Activated CD4-positive, alpha-beta T cell treated with anti-CD3 and anti-CD28 coated beads, Interleukin-2, amount 10 ng/mL, durations not matched to agents 24 days and 14 days (primary cell): ENCODE measurements around the gene BSCL2. TPM values are rescaled to one million over a fixed set of nuclear protein-coding genes. Genes with fewer than 3 reads are reported as not detected.

Experiments used
- DNase-seq: peaks from one replicate; pipeline ENCODE4 v3.0.0; 2022
- H3K27ac Mint-ChIP-seq: one replicate; pipeline ENCODE4 v1.8.0; 2022; ENCODE audit warnings: mild to moderate bottlenecking, mixed read lengths
- H3K27me3 Mint-ChIP-seq: one replicate; pipeline ENCODE4 v1.8.0; 2022; ENCODE audit warnings: mixed read lengths
- H3K36me3 Mint-ChIP-seq: one replicate; pipeline ENCODE4 v1.8.0; 2022; ENCODE audit warnings: low read depth, mild to moderate bottlenecking, mixed read lengths
- H3K4me1 Mint-ChIP-seq: one replicate; pipeline ENCODE4 v1.8.0; 2021; ENCODE audit warnings: mixed read lengths
- H3K4me3 Mint-ChIP-seq: one replicate; pipeline ENCODE4 v1.8.0; 2022; ENCODE audit warnings: mild to moderate bottlenecking, moderate library complexity, mixed read lengths
- H3K9me3 Mint-ChIP-seq: one replicate; pipeline ENCODE4 v1.8.0; 2021; ENCODE audit warnings: mixed read lengths
- intact Hi-C: fragments of 100-400 bp; cut with micrococcal nuclease; formaldehyde crosslinking; loops from one replicate; pipeline ENCODE4 v1.15.1; 2023
- total RNA-seq: library from RNA; stranded (reverse); gene quantifications from 2 replicates; pipeline ENCODE4 v1.2.3, GENCODE V29; 2022

Gene BSCL2
- total RNA-seq, 1 donor from 2014 or later = 32.4 TPM

- Mint-ChIP-seq H3K27ac (peak within 1 kb of the TSS; percentile 92), H3K27me3 (no peaks in the 10 kb centered on the region), H3K9me3 (no peaks in the 10 kb centered on the region), H3K4me3 (peak within 1 kb of the TSS; percentile 88), H3K4me1 (peaks cover 38% of the 10 kb centered on the region), H3K36me3 (peaks cover 55% of the 10 kb centered on the region)
- DNase-seq = peak; percentile 94
- intact Hi-C loops = loop anchor here (1.0 to 10.0 kb wide), 7 partner anchors 8 to 1244 kb away; partner anchors contain the start of genes CPSF7, HNRNPUL2, INTS5 and SLC3A2
These were observed 35.4 kb downstream of the BSCL2 start, which contains the start of the genes LBHD1 and UQCC3 for GRCh38 chr11:62671608-62672389. Gene LBHD1 (minus strand): TSS chr11:62672267. CDS start chr11:62670031, 2,236 bp downstream. Gene UQCC3 (plus strand): TSS chr11:62671673. CDS start chr11:62671746, 73 bp downstream.

- intact Hi-C loops = loop anchor here (1.0 to 10.0 kb wide), 6 partner anchors 8 to 1244 kb away; partner anchors contain the start of genes CPSF7, HNRNPUL2, INTS5 and SLC3A2
- Mint-ChIP-seq H3K36me3 (peaks cover 56% of the 10 kb centered on the region), H3K4me1 (peaks cover 41% of the 10 kb centered on the region), H3K4me3 (peak overlapping the region; percentile 88), H3K27ac (peak overlapping the region; percentile 92), H3K9me3 (no peaks in the 10 kb centered on the region), H3K27me3 (no peaks in the 10 kb centered on the region)
- no peak for DNase-seq
These were observed 36.0 kb downstream of the BSCL2 start for GRCh38 chr11:62671236-62671607.

GRCh38 chr11:62669420-62670161 lies 37.6 kb downstream of the BSCL2 start:
- H3K36me3 Mint-ChIP-seq = peaks cover 60% of the 10 kb centered on the region
- intact Hi-C loops = loop anchor here (2.0 to 10.0 kb wide), 6 partner anchors 17 to 1242 kb away; partner anchors contain the start of genes CPSF7, HNRNPUL2, INTS5 and POLR2G

GRCh38 chr11:62667460-62667859 lies 39.8 kb downstream of the BSCL2 start:
- peaks cover 65% of the 10 kb centered on the region for H3K36me3 Mint-ChIP-seq
- H3K27me3 Mint-ChIP-seq = no peaks in the 10 kb centered on the region
- H3K4me1 Mint-ChIP-seq = peaks cover 39% of the 10 kb centered on the region
- DNase-seq = no peak
- no peaks in the 10 kb centered on the region for H3K9me3 Mint-ChIP-seq
- intact Hi-C loops = loop anchor here (5.0 kb wide), 2 partner anchors 95 to 175 kb away; partner anchors contain the start of gene POLR2G
- peak overlapping the region; percentile 65 for H3K27ac Mint-ChIP-seq
- H3K4me3 Mint-ChIP-seq = peak overlapping the region; percentile 98

More at GRCh38 chr11:62669420-62670161, 37.6 kb downstream of the BSCL2 start:
- no peak for DNase-seq
- H3K4me3 Mint-ChIP-seq = peak overlapping the region; percentile 88
- H3K27me3 Mint-ChIP-seq = no peaks in the 10 kb centered on the region
- H3K9me3 Mint-ChIP-seq = no peaks in the 10 kb centered on the region
- peak overlapping the region; percentile 92 for H3K27ac Mint-ChIP-seq
- H3K4me1 Mint-ChIP-seq = peaks cover 37% of the 10 kb centered on the region

GRCh38 chr11:62666259-62666926 lies 40.8 kb downstream of the BSCL2 start:
- Mint-ChIP-seq H3K9me3 (no peaks in the 10 kb centered on the region), H3K4me1 (peaks cover 35% of the 10 kb centered on the region), H3K27me3 (no peaks in the 10 kb centered on the region), H3K4me3 (peak overlapping the region; percentile 98), H3K36me3 (peaks cover 58% of the 10 kb centered on the region), H3K27ac (peak overlapping the region; percentile 65)
- intact Hi-C loops = loop anchor here (5.0 kb wide), 2 partner anchors 96 to 176 kb away; partner anchors contain the start of gene POLR2G
- DNase-seq = peak; percentile 71

GRCh38 chr11:62665599-62666258 lies 41.5 kb downstream of the BSCL2 start:
- DNase-seq = peak; percentile 84
- Mint-ChIP-seq H3K27ac (peak overlapping the region; percentile 93), H3K36me3 (peaks cover 53% of the 10 kb centered on the region), H3K4me3 (peak overlapping the region; percentile 98), H3K4me1 (peaks cover 31% of the 10 kb centered on the region), H3K9me3 (no peaks in the 10 kb centered on the region), H3K27me3 (no peaks in the 10 kb centered on the region)
- intact Hi-C loops = loop anchor here (1.0 to 5.0 kb wide), 9 partner anchors 12 to 177 kb away; partner anchors contain the start of genes EML3, GANAB, INTS5 and POLR2G

- peak; percentile 99 for DNase-seq
- peaks cover 26% of the 10 kb centered on the region for H3K4me1 Mint-ChIP-seq
- H3K4me3 Mint-ChIP-seq = peak within 1 kb of the TSS; percentile 98
- H3K27ac Mint-ChIP-seq = peak within 1 kb of the TSS; percentile 93
- H3K36me3 Mint-ChIP-seq = peaks cover 51% of the 10 kb centered on the region
- no peaks in the 10 kb centered on the region for H3K27me3 Mint-ChIP-seq
- intact Hi-C loops = loop anchor here (1.0 to 5.0 kb wide), 9 partner anchors 12 to 177 kb away; partner anchors contain the start of genes EML3, GANAB, INTS5 and POLR2G
- no peaks in the 10 kb centered on the region for H3K9me3 Mint-ChIP-seq
These were observed 42.1 kb downstream of the BSCL2 start, which contains the start of the genes C11orf98 and CSKMT for GRCh38 chr11:62665075-62665598. Gene C11orf98 (minus strand): TSS chr11:62665210. CDS start chr11:62665169, 41 bp downstream. Gene CSKMT (plus strand): TSS chr11:62665312. CDS start chr11:62665880, 568 bp downstream.

- intact Hi-C loops = loop anchor here (1.0 to 5.0 kb wide), 9 partner anchors 11 to 178 kb away; partner anchors contain the start of genes EML3, GANAB, INTS5 and POLR2G
These were observed 42.7 kb downstream of the BSCL2 start for GRCh38 chr11:62664405-62665074.

GRCh38 chr11:62656796-62657429 lies 50.3 kb downstream of the BSCL2 start:
- H3K36me3 Mint-ChIP-seq = peaks cover 4% of the 10 kb centered on the region
- intact Hi-C loops = no loop called here

More at GRCh38 chr11:62664405-62665074, 42.7 kb downstream of the BSCL2 start:
- Mint-ChIP-seq H3K36me3 (peaks cover 48% of the 10 kb centered on the region), H3K9me3 (no peaks in the 10 kb centered on the region), H3K4me3 (peak overlapping the region; percentile 98), H3K27ac (peak overlapping the region; percentile 93), H3K4me1 (peaks cover 23% of the 10 kb centered on the region), H3K27me3 (no peaks in the 10 kb centered on the region)
- DNase-seq = peak; percentile 86

GRCh38 chr11:62654297-62654696 lies 52.9 kb downstream of the BSCL2 start:
- no peak for DNase-seq
- H3K9me3 Mint-ChIP-seq = no peaks in the 10 kb centered on the region
- H3K27me3 Mint-ChIP-seq = no peaks in the 10 kb centered on the region
- H3K36me3 Mint-ChIP-seq = peaks cover 9% of the 10 kb centered on the region
- peaks cover 17% of the 10 kb centered on the region for H3K4me1 Mint-ChIP-seq
- peak overlapping the region; percentile 72 for H3K27ac Mint-ChIP-seq
- peak overlapping the region; percentile 63 for H3K4me3 Mint-ChIP-seq
- intact Hi-C loops = no loop called here

More at GRCh38 chr11:62656796-62657429, 50.3 kb downstream of the BSCL2 start:
- Mint-ChIP-seq H3K4me3 (no peak overlapping the region), H3K27ac (no peak overlapping the region), H3K9me3 (no peaks in the 10 kb centered on the region), H3K4me1 (peaks cover 15% of the 10 kb centered on the region), H3K27me3 (no peaks in the 10 kb centered on the region)
- DNase-seq = no peak

- H3K36me3 Mint-ChIP-seq = peaks cover 16% of the 10 kb centered on the region
- peak overlapping the region; percentile 98 for H3K4me3 Mint-ChIP-seq
- DNase-seq = no peak
- peaks cover 19% of the 10 kb centered on the region for H3K4me1 Mint-ChIP-seq
- no peaks in the 10 kb centered on the region for H3K9me3 Mint-ChIP-seq
- no peaks in the 10 kb centered on the region for H3K27me3 Mint-ChIP-seq
- peak overlapping the region; percentile 94 for H3K27ac Mint-ChIP-seq
- intact Hi-C loops = loop anchor here (1.0 to 2.0 kb wide), 9 partner anchors 11 to 61 kb away; partner anchors contain the start of genes C11orf98, CSKMT, ROM1 and TUT1
These were observed 54.8 kb downstream of the BSCL2 start for GRCh38 chr11:62652161-62653006.
